NCI-H2081 treated with DMSO at 0.1 percent for 48 hours (cell line): ENCODE measurements around the gene AKAP6.

ENCODE experiments used
- DNase-seq: peaks from one replicate; lab custom pipeline; 2025; lab: John Stamatoyannopoulos, UW

The AKAP6 gene

DNA sequence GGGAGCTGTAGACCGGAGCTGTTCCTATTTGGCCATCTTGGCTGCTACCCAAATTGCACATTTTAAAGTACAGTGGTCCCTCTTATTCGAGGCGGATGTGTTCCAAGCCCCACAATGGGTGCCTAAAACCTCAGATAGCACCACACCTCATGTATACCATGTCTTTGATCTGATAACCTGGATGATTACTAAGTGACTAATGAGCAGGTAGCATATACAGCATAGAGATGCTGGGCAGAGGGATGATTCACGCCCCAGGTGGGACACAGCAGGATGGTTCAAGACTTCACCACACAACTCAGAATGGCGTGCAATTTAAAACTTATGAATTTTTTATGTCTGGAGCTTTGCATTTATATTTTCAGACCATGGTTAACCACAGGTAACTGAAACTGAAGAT, 255.0 kb downstream of the AKAP6 start:
- DNase-seq = no peak

- no peak for DNase-seq
Measured at GRCh38 chr14:32587461-32587860, 258.4 kb downstream of the AKAP6 start.

- DNase-seq = no peak
Measured at GRCh38 chr14:32588448-32589320, 259.6 kb downstream of the AKAP6 start.

GRCh38 chr14:32590157-32590556, 261.1 kb downstream of the AKAP6 start:
- DNase-seq = no peak

DNA sequence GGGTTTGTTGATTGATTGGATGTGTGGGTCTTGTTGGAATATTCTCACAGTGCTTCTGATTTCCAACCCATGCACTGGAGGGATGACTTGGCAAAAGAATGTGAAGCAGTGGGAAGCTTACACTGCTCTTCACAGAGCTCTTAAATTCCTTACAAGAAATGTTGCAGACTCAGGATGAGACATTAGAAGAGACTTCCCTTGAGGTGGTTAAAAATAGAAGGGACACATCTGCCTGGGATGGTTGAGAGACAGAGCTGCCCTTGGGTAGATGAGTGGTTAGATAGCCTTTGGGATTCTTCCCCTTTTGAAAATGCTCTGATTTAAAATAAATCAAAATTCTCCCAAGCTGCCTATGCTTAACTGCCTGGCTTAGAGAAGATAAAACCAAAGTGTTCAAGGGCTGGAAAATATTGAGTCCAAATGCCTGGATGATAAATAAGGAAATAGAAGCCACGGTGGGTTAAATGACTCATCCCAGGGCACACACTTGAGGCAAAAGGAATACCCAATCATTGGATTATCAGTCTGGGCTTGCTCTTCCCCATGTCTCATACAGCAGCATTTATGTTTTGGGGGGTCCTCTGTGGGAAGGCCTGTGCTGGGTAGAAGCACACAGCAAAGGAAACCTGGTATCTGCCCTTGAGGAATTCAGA, 264.3 kb downstream of the AKAP6 start:
- DNase-seq = no peak

- no peak for DNase-seq
Measured at GRCh38 chr14:32594766-32595165, 265.7 kb downstream of the AKAP6 start.

- no peak for DNase-seq
Measured at GRCh38 chr14:32595497-32595896, 266.4 kb downstream of the AKAP6 start.

DNA sequence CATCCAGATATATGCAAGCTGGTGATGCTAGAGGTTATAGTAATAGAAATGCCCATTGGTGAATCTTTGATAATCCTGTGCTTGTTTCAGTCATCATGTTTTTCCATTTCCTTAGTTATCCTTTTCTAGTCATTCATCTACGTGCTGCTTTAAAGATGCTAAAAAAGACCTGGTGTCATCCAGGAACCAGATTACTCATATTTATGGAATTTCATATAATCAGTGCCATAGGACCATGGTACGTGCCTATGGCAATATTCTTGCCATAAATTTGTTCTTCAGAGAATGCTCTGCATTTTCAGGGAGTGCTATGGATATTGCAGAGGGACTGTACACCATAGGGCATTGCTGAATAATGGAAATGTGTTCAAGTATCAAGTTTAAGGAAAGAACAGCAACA, 267.3 kb downstream of the AKAP6 start:
- no peak for DNase-seq

DNA sequence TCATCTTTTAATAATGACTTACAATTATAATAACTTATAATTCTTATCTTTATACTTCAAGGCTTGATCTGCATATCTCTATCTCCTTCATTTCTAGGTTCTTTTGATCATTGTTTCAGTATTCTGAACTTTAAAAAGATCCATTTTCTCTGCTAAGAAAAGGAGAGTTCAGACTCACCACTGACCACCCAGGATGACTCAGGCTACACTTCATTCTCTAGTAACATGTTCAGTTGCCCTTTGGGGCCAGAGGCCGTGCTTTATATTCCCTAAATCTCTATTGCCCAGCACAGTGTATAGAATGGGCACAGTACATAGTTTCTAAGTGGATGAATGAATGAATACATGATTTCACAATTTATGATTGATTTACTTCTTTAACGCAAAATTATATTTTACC, 268.7 kb downstream of the AKAP6 start:
- no peak for DNase-seq

DNA sequence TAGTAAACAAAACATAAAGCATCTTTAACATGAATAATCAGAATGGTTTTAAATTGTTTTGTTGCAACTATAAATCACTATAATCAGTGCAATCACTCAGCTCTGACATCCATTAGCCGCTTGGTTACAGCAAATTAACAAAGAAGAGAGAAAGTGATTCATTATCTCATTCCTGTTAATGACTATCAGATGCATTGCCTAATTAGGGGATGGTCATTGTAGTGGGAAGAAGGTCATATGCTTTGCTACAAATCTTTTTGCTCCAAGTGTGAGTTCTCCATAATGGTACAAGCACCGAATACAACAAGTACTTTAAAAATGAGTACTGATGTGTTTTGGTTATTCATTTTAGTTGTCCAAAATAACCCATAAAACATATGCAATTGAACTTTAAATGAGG, 272.0 kb downstream of the AKAP6 start:
- DNase-seq = no peak

GRCh38 chr14:32601906-32602305, 272.8 kb downstream of the AKAP6 start:
- DNase-seq = no peak

DNA sequence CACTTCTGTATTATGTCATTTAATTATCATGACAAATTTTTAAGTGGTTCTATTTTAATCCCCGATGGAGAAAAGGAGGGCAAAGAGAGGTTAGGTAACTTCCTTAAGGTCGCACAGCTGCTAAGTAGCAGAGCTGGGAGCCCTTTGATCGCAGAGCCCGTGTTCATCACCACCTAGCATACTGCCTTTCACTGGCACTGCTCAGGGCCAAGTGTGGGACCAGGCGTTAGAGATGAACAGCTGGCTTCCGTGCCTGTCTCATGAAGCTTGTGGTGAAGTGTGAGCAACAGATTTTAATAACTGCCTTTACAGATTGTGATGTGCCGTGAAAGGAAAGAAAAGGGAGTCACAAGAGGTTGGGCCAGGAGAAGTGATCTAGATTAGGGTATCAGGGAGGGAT, 273.6 kb downstream of the AKAP6 start:
- no peak for DNase-seq

- DNase-seq = no peak
Measured at GRCh38 chr14:32603992-32604565, 275.0 kb downstream of the AKAP6 start.

DNA sequence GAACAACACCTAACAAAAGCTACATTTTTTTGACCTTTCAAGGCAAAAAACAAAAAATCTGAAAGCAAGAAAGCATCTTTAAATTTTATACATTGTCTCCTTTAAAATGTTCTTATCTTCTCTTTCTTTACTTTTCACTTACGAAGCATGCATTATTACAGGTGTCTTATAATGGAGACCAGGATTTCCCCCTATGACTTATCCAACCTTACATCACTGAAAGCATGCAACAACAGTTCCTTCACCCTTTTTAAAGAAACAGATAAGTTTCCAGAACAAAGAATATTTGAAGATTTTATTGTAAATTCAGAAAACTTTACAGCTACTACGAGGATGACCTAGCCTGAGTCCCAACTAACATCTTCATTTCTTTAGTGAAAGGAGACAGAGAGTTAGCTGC, 277.2 kb downstream of the AKAP6 start:
- no peak for DNase-seq

GRCh38 chr14:32607399-32607798, 278.3 kb downstream of the AKAP6 start:
- no peak for DNase-seq

- no peak for DNase-seq
Measured at GRCh38 chr14:32608857-32609256, 279.8 kb downstream of the AKAP6 start.

DNA sequence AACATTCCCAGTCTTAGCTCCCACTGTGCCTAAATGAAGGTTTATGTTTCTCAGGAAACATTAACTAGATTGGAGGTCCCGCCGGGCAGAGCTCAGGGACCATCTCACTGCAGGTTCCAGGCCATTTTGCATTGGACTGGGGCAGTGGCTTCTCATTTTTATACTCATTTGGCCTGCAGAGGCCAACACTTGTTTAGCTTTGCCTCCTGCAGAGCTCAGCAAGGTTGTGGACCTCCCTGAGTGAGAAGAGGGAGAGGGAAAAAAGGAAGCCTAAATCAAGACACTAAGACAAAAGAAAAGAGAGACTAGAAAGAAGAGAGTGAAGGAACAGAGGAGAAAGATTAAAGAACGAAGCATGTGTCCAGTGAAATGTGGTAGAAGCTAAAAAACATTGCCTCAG, 280.3 kb downstream of the AKAP6 start:
- DNase-seq = no peak

DNA sequence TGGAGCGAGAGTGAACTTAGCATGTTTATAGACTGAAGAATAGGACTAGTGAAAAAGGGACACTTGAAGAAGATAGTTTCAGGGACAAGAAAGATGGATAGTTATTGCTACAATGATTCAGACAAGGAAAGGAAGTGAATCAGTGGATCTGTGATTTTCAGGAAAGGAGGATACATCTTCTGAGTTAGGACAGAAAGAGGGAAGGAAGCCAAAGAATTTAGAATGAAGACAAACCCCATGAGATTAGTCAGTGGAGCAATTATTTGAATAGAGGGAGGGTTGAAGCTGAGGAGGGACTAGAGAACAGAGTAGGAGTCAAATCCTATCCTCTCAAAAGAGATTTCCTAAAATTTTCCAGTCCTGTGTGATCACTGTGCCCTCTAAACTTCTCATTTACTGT, 282.7 kb downstream of the AKAP6 start:
- no peak for DNase-seq

DNA sequence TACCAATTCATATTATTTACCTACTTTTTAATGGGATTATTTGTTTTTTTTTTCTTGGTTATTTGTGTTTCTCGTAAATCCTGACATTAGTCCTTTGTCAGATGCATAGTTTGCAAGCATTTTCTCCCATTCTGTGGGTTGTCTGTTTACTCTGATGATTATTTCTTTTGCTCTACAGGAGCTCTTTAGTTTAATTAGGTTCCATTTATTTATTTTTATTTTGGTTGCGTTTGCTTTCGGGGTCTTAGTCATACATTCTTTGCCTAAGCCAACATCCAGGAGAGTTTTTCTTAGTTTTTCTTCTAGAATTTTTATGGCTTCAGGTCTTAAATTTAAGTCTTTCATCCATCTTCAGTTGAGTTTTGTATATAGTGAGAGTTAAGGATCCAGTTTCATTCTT, 289.9 kb downstream of the AKAP6 start:
- no peak for DNase-seq

GRCh38 chr14:32620303-32620702, 291.2 kb downstream of the AKAP6 start:
- DNase-seq = no peak

DNA sequence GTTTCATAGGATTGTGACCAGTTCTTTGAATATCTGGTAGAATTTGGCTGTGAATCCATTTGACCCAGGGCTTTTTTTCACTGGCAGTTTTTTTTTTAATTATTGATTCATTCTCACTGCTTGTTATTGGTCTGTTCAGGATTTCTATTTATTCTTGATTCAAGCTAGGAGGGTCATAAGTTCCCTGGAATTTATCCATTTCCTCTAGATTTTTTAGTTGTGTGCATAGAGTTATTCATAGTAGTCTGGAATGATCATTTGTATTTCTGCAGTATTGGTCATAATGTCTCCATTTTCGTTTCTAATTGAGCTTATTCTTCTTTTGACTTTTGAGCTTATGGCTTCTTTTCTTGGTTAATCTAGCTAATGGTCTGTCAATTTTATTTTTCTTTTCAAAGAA, 291.6 kb downstream of the AKAP6 start:
- DNase-seq = no peak

- DNase-seq = no peak
Measured at GRCh38 chr14:32621585-32621984, 292.5 kb downstream of the AKAP6 start.

GRCh38 chr14:32622742-32623141, 293.6 kb downstream of the AKAP6 start:
- DNase-seq = no peak
